ENCODE measurements around the gene CLDN5. TPM values are rescaled to one million over a fixed set of nuclear protein-coding genes. Genes with fewer than 3 reads are reported as not detected.

The CLDN5 gene
- total RNA-seq, 1 donor from 2014 or later: not detected

DNA sequence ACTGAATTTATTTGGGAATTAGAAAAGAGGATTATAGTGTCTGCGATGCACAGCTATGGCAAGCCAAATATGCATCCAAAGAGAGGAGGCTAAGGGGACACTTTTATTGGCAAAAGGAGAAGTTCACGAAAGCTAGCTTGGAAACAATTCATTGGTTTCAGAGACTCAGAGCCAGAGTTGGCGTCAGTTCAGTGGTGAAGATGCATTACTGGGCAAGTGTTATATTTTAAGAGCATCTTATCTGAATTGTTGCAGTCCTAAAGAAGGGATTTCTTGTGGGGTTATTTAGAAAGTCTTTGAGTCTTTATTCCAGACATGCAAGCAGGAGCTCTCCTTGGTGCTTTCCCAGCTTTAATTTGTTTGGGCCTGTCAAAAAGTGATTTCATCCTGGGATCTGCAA is 15.0 kb downstream of the CLDN5 start:
- Histone ChIP-seq H3K79me2 (ENCODE audit: insufficient read depth, low read length) (no peaks in the 10 kb centered on the region), H3K9me3 (ENCODE audit: insufficient read depth, low read depth, low read length) (no peaks in the 10 kb centered on the region), H3K36me3 (ENCODE audit: insufficient read depth, low read length) (peaks cover 2% of the 10 kb centered on the region), H3K4me2 (ENCODE audit: low read length) (no peak overlapping the region), H3K9ac (ENCODE audit: low read length) (no peak overlapping the region), H3K27me3 (ENCODE audit: insufficient read depth, low read length) (no peaks in the 10 kb centered on the region), H3K4me3 (ENCODE audit: insufficient read depth, low read depth, low read length) (no peak overlapping the region), H2AFZ (ENCODE audit: low read depth, low read length) (no peak overlapping the region), H4K20me1 (ENCODE audit: insufficient read depth, low read length) (no peaks in the 10 kb centered on the region), H3K4me1 (ENCODE audit: insufficient read depth, low read length) (no peaks in the 10 kb centered on the region), H3K27ac (ENCODE audit: low read depth, low read length) (no peak overlapping the region)
- FAIRE-seq: no peak
- H3K36me3 Mint-ChIP-seq (ENCODE audit: low read depth, unreplicated experiment): peaks cover 2% of the 10 kb centered on the region
- no peaks in the 10 kb centered on the region for H3K9me3 Mint-ChIP-seq (ENCODE audit: unreplicated experiment)
- no peak for DNase-seq (ENCODE audit: low read depth)
- H3K4me1 Mint-ChIP-seq (ENCODE audit: low read depth, unreplicated experiment): no peaks in the 10 kb centered on the region
- no peak overlapping the region for H3K4me3 Mint-ChIP-seq (ENCODE audit: unreplicated experiment)
- TF ChIP-seq, protein P1, sequence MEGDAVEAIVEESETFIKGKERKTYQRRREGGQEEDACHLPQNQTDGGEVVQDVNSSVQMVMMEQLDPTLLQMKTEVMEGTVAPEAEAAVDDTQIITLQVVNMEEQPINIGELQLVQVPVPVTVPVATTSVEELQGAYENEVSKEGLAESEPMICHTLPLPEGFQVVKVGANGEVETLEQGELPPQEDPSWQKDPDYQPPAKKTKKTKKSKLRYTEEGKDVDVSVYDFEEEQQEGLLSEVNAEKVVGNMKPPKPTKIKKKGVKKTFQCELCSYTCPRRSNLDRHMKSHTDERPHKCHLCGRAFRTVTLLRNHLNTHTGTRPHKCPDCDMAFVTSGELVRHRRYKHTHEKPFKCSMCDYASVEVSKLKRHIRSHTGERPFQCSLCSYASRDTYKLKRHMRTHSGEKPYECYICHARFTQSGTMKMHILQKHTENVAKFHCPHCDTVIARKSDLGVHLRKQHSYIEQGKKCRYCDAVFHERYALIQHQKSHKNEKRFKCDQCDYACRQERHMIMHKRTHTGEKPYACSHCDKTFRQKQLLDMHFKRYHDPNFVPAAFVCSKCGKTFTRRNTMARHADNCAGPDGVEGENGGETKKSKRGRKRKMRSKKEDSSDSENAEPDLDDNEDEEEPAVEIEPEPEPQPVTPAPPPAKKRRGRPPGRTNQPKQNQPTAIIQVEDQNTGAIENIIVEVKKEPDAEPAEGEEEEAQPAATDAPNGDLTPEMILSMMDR (IDR thresholded peaks at IDR 0.05; ENCODE audit: insufficient read depth, low read depth, low read length): no peak
- TF ChIP-seq EZH2 (IDR thresholded peaks at IDR 0.05; ENCODE audit: insufficient read depth, low read length): no peak
- H3K27ac Mint-ChIP-seq (ENCODE audit: unreplicated experiment): no peak overlapping the region
- peaks cover 15% of the 10 kb centered on the region for H3K27me3 Mint-ChIP-seq (ENCODE audit: low read depth, unreplicated experiment)

DNA sequence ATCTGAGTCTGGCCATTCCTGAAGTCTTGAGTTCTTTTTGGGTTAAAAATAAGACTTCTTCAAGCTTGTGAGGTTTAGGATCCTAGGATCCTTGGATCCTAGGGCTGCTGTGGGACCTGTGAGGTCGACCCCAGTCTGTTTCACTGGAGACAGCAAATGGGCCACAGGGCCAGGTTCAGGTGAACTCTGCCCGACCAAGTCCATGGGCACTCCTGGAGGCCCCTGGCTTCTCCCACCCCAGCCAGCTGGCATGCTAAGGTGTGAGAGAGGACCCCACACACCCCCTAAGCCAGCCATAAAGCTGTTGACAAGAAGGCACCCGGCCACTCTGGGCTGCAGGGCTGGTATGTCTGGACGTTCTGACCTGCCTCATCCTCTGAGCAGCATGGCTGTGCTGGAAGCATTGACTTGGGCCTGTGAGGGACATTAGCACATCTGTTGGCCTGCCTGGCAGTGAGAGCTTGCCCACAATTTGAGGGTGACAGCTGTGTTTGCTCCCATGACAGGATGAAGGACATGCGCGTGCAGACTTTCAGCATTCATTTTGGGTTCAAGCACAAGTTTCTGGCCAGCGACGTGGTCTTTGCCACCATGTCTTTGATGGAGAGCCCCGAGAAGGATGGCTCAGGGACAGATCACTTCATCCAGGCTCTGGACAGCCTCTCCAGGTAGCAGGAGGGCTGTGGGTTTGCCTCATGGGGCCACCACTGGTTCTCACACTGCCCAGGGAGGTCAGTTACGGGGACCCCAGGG is 16.0 kb downstream of the CLDN5 start:
- H3K36me3 ChIP-seq (ENCODE audit: insufficient read depth, low read length): no peaks in the 10 kb centered on the region
- no peaks in the 10 kb centered on the region for H4K20me1 ChIP-seq (ENCODE audit: insufficient read depth, low read length)
- peaks cover 18% of the 10 kb centered on the region for H3K27me3 Mint-ChIP-seq (ENCODE audit: low read depth, unreplicated experiment)
- no peaks in the 10 kb centered on the region for H3K79me2 ChIP-seq (ENCODE audit: insufficient read depth, low read length)
- H3K36me3 Mint-ChIP-seq (ENCODE audit: low read depth, unreplicated experiment): peaks cover 2% of the 10 kb centered on the region
- no peak overlapping the region for H3K27ac ChIP-seq (ENCODE audit: low read depth, low read length)
- no peak overlapping the region for H2AFZ ChIP-seq (ENCODE audit: low read depth, low read length)
- no peaks in the 10 kb centered on the region for H3K9me3 Mint-ChIP-seq (ENCODE audit: unreplicated experiment)
- H3K4me3 ChIP-seq (ENCODE audit: insufficient read depth, low read depth, low read length): no peak overlapping the region
- no peaks in the 10 kb centered on the region for H3K4me1 ChIP-seq (ENCODE audit: insufficient read depth, low read length)
- FAIRE-seq (no peak), DNase-seq (ENCODE audit: low read depth) (no peak)
- no peaks in the 10 kb centered on the region for H3K27me3 ChIP-seq (ENCODE audit: insufficient read depth, low read length)
- H3K4me2 ChIP-seq (ENCODE audit: low read length): no peak overlapping the region
- no peak overlapping the region for H3K4me3 Mint-ChIP-seq (ENCODE audit: unreplicated experiment)
- no peaks in the 10 kb centered on the region for H3K4me1 Mint-ChIP-seq (ENCODE audit: low read depth, unreplicated experiment)
- H3K27ac Mint-ChIP-seq (ENCODE audit: unreplicated experiment): no peak overlapping the region
- H3K9ac ChIP-seq (ENCODE audit: low read length): no peak overlapping the region
- no peaks in the 10 kb centered on the region for H3K9me3 ChIP-seq (ENCODE audit: insufficient read depth, low read depth, low read length)
- no peak for TF ChIP-seq EZH2 (IDR thresholded peaks at IDR 0.05; ENCODE audit: insufficient read depth, low read length)
- TF ChIP-seq, protein P1 (IDR thresholded peaks at IDR 0.05; ENCODE audit: insufficient read depth, low read depth, low read length): no peak

DNA sequence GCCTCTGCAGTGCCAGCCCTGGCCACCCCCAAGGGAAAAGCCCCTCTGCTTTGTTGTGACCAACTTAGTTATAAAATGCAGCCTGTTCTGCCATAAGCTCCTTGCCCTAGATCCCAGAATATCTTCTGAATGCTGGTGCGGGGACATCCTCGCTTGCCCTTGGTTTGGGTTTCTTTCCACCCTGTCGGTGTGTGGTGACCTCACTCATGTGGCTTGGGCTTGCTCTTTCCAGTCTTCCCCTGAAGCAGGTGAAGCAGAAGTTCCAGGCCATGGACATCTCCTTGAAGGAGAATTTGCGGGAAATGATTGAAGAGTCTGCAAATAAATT is 16.7 kb downstream of the CLDN5 start:
- Histone ChIP-seq H3K9ac (ENCODE audit: low read length) (no peak overlapping the region), H3K4me1 (ENCODE audit: insufficient read depth, low read length) (no peaks in the 10 kb centered on the region), H3K4me2 (ENCODE audit: low read length) (no peak overlapping the region), H3K4me3 (ENCODE audit: insufficient read depth, low read depth, low read length) (no peak overlapping the region), H3K79me2 (ENCODE audit: insufficient read depth, low read length) (no peaks in the 10 kb centered on the region), H3K9me3 (ENCODE audit: insufficient read depth, low read depth, low read length) (no peaks in the 10 kb centered on the region), H3K27ac (ENCODE audit: low read depth, low read length) (no peak overlapping the region), H3K27me3 (ENCODE audit: insufficient read depth, low read length) (no peaks in the 10 kb centered on the region), H3K36me3 (ENCODE audit: insufficient read depth, low read length) (no peaks in the 10 kb centered on the region), H2AFZ (ENCODE audit: low read depth, low read length) (no peak overlapping the region), H4K20me1 (ENCODE audit: insufficient read depth, low read length) (no peaks in the 10 kb centered on the region)
- FAIRE-seq (no peak), DNase-seq (ENCODE audit: low read depth) (no peak)
- H3K27me3 Mint-ChIP-seq (ENCODE audit: low read depth, unreplicated experiment): peaks cover 18% of the 10 kb centered on the region
- no peaks in the 10 kb centered on the region for H3K9me3 Mint-ChIP-seq (ENCODE audit: unreplicated experiment)
- H3K4me1 Mint-ChIP-seq (ENCODE audit: low read depth, unreplicated experiment): no peaks in the 10 kb centered on the region
- peaks cover 2% of the 10 kb centered on the region for H3K36me3 Mint-ChIP-seq (ENCODE audit: low read depth, unreplicated experiment)
- TF ChIP-seq, protein P1 (IDR thresholded peaks at IDR 0.05; ENCODE audit: insufficient read depth, low read depth, low read length): no peak
- TF ChIP-seq EZH2 (IDR thresholded peaks at IDR 0.05; ENCODE audit: insufficient read depth, low read length): no peak
- no peak overlapping the region for H3K4me3 Mint-ChIP-seq (ENCODE audit: unreplicated experiment)
- H3K27ac Mint-ChIP-seq (ENCODE audit: unreplicated experiment): no peak overlapping the region

All from astrocyte (in vitro differentiated cells and primary cell).